ENCODE results near the gene SULT1C3.
"Not testable (repeated sequence)": the region's sequence is repeated elsewhere in the genome, so short reads cannot be mapped to it uniquely, and the experiment has no call there.

SULT1C3 gene

GRCh38 chr2:108253106-108253505 lies 13.3 kb downstream of the SULT1C3 start:
- DNase-seq: no peak

DNA sequence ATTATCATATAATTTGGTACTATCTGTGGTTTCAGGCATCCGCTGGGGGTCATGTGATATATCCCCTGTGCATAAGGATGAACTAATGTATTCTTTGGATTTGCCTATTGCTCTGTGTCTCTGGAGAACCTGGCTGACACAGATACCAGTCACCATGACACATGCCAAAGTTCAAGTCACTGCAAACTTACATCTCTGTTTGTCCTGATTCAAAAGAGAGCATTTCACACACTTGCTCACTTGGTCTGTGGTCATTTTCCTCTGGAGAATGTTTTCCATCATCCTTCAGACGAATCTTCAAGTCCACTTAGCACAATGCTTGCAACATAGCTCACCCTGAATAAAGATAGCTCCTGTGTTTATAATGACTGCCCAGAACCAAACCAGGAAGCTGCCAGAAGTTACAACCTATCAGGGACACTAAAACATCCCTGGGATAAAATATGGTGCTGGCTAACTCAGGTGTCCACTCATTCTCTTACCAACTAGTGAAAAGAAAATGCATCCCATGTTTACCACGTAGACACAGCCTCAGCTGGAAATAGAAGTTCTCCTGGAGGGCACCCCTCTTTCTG lies 18.1 kb downstream of the SULT1C3 start:
- no peak for DNase-seq

DNA sequence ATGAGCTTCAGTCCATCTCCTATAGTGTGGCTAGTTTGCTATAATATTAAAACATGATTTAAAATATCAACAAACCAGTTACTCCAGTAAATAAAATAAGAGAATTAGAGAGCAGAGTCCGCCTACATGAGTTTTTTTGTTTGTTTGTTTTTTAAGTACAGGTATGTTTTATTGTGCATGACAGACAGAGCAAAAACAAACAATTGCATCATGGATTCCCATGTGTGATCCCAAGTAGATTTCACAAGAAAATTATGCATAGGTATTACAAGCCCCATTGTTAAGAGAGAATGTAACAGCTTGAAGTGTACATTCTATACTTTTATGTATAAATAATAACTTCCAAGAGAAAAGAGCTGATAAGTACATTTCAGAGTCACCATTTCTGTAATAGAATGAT lies 21.0 kb downstream of the SULT1C3 start:
- DNase-seq: no peak

GRCh38 chr2:108262036-108262435 lies 22.3 kb downstream of the SULT1C3 start:
- DNase-seq: no peak

GRCh38 chr2:108263401-108263800 lies 23.6 kb downstream of the SULT1C3 start:
- no peak for DNase-seq

- DNase-seq: no peak
Measured at GRCh38 chr2:108266218-108266617, 26.4 kb downstream of the SULT1C3 start.

GRCh38 chr2:108267101-108267500 lies 27.3 kb downstream of the SULT1C3 start:
- DNase-seq: peak; percentile 25

- DNase-seq: no peak
Measured at GRCh38 chr2:108268001-108268400, 28.2 kb downstream of the SULT1C3 start.

DNA sequence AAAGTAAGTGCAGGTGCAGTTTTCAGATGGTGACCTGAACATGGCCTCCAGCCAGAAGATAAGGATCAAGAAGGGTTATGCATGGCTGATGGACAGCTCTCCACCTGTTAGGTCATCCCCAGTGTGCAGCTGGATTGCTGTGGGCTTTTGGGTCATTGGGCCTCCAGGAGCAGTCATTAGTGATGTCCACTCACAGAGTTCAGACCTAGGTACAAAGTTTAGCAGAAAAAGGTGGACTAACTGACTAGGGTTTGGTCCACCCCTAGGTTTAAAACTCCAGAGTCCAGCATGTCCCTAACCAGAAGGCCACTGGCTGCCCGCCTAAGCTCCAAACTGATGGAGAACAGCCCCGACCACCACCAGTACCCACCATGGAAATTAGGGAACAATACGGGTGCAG lies 30.6 kb downstream of the SULT1C3 start:
- no peak for DNase-seq

- DNase-seq: no peak
Measured at GRCh38 chr2:108270768-108271506, 31.2 kb downstream of the SULT1C3 start.

DNA sequence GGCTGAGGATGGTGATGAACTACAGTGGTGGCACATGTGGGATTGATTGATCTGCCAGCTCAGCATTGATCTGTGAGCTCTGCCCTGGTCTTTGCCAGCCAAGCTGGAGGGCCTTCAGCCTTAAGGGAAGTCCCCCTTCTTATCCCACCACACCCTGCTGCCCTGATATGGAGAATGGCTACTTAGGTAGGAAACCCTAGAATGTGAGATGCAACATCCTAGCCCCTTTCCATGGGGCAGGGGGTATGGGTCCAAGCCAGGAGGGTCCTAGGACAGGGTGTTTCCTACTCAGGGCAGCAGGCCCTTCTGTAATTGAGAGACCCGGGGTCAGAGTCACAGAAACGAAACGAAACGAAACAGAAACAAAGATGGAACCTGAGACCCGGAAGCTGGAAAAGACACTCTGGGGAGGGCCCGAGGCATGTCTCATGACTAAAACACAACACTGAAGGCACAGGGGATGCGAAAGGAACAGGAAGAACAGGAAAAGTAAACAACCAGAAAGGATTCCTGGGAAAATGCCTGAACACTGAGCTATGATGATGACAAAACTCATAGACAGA lies 32.0 kb downstream of the SULT1C3 start:
- DNase-seq: no peak

GRCh38 chr2:108278631-108279030 lies 38.9 kb downstream of the SULT1C3 start:
- DNase-seq: no peak

- no peak for DNase-seq
Measured at GRCh38 chr2:108279468-108279867, 39.7 kb downstream of the SULT1C3 start.

GRCh38 chr2:108280466-108280865 lies 40.7 kb downstream of the SULT1C3 start:
- DNase-seq: no peak

DNA sequence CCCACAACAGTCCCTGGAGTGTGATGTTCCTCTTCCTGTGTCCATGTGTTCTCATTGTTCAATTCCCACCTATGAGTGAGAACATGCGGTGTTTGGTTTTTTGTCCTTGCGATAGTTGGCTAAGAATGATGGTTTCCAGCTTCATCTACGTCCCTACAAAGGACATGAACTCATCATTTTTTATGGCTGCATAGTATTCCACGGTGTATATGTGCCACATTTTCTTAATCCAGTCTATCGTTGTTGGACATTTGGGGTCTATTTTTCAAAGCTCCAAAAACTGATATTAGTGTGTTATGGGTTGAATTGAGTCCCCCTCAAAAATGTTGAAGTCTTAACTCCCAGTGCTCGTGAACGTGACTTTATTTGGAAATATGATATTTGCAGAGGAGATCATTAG lies 44.8 kb downstream of the SULT1C3 start:
- not testable (repeated sequence) for DNase-seq

- DNase-seq: no peak
Measured at GRCh38 chr2:108285616-108286015, 45.8 kb downstream of the SULT1C3 start.

GRCh38 chr2:108287169-108287568 lies 47.4 kb downstream of the SULT1C3 start:
- no peak for DNase-seq

DNA sequence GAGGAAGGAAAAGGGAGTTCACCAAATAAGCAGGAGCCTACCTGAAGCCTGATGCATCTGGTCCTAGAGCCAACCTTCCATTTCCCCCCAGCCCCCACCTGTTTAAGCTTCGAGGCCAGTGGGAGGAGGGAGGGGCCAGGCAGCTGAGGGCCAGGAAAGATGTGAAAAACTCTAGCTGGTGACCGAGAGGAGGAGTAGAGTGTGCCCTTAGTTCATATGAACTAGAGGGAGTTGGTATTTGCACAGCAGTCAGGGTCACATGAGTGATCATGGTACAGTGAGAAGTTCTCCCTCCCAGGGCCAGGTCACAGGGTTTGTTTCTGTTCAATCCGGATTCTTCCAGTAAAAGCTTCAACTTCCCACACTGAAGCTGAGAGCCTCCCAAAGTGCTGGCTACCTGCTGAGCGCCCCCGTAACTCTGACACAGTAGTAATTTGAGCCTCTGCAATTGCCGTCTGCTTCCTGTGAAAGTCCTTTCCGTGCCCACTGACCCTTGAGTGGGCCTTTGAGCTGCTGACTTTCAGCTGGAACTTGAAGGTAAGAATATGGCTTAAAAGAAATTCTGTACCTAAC lies 48.9 kb downstream of the SULT1C3 start, which contains the start of gene SULT1C2:
SULT1C2 (plus strand) TSS at position 362 of the 573 bp plus-strand sequence. CDS start 4,773 bp downstream, outside the sequence.
- DNase-seq: no peak

DNA sequence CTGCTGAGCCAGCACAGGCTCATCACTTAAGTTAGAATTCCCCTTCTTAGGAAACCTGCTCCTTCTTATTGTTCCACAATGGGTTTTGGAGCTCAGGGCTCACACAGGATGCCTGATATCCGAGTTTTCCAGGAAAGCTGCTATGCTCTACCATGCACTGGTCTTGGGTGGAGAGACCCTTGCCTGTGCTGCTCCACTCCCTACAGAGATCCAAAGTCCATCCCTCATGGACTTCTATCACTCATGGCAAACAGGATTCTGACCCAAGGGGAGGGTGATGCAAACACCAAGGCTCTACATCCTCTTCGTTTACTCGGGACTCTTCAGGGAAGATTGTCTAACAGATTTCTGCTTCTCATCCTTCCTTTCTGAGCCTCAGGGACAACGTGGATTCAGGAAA lies 54.1 kb downstream of the SULT1C3 start:
- no peak for DNase-seq

- no peak for DNase-seq
Measured at GRCh38 chr2:108297436-108298141, 57.8 kb downstream of the SULT1C3 start.

GRCh38 chr2:108301558-108301957 lies 61.8 kb downstream of the SULT1C3 start:
- no peak for DNase-seq

GRCh38 chr2:108304975-108305374 lies 65.2 kb downstream of the SULT1C3 start:
- no peak for DNase-seq

DNA sequence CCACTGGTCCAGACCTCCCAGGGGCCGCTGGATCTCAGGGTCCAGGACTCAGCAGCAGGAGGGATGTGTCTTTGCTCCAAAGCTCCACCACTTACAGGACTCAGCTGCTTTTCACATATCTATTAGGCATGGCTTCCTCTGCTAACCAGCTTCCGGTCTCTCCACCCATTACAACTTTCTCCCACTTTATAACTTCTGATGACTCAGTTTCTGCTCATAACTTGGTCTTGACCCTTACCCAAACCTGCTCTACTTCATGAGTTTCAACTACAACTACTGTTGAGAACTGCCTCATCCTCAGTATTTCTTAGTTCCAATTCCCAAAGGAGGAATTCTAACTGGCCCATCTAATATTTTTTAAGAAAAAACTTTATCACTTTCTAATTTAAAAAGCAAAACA lies 66.1 kb downstream of the SULT1C3 start:
- no peak for DNase-seq
